Measurements from ENCODE around the gene ENKD1.

ENKD1 gene

DNA sequence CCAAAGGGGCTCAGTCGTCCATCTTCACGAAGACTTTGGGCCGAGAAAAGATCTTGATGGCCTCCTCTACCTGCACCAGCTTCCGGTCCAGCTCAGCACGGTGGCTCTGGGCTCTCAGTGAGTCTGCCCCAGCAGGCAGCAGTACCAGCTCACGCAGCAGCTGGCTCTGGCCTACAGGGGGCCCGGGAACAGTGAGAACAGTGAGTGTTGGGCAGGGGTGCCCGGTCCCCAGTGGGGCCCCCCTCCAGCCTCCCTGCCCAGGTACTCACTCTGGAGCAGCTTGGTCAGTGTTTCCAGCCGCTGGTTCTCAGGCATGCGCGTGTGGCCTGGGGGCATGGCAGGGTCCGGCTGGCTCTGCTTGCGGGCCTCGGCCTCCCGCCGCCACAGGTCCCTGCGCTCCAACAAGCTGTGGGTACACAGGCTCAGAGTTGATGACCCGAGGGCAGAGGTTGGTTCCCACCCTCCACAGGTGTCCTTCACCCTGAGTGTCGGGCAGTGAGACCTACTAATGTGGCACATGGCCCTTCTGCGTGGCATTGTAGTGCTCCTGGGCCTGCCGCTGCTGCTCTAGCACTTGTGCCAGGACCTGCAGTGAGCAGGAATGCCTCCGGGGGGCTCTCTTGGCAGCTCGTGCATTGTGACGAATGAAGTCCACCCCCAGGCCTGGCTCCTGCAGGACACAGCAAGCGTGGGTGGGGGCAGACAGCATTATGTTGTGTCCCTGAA, 3.2 kb downstream of the ENKD1 start:
- no peak overlapping the region for H3K9ac ChIP-seq (ENCODE audit: low read length)
- H3K27me3 ChIP-seq (ENCODE audit: insufficient read depth, low read length), result no peaks in the 10 kb centered on the region
- H3K27ac ChIP-seq (ENCODE audit: low read depth, low read length, poor library complexity, severe bottlenecking), result peak overlapping the region; percentile 18
- no peaks in the 10 kb centered on the region for H3K79me2 ChIP-seq (ENCODE audit: insufficient read depth, low read length)
- no peak overlapping the region for H3K4me2 ChIP-seq (ENCODE audit: low read length)
- H3K4me3 ChIP-seq (ENCODE audit: low read depth, low read length, poor library complexity, severe bottlenecking), result no peak overlapping the region
- H2AFZ ChIP-seq (ENCODE audit: low read length), result no peak overlapping the region
- peaks cover 16% of the 10 kb centered on the region; the same call in 1 of the 2 replicates for H3K36me3 ChIP-seq (ENCODE audit: insufficient read depth, low read length)
- TF ChIP-seq EZH2 (IDR thresholded peaks at IDR 0.05; ENCODE audit: borderline replicate concordance, low read length), result no peak
- TF ChIP-seq, protein P1, sequence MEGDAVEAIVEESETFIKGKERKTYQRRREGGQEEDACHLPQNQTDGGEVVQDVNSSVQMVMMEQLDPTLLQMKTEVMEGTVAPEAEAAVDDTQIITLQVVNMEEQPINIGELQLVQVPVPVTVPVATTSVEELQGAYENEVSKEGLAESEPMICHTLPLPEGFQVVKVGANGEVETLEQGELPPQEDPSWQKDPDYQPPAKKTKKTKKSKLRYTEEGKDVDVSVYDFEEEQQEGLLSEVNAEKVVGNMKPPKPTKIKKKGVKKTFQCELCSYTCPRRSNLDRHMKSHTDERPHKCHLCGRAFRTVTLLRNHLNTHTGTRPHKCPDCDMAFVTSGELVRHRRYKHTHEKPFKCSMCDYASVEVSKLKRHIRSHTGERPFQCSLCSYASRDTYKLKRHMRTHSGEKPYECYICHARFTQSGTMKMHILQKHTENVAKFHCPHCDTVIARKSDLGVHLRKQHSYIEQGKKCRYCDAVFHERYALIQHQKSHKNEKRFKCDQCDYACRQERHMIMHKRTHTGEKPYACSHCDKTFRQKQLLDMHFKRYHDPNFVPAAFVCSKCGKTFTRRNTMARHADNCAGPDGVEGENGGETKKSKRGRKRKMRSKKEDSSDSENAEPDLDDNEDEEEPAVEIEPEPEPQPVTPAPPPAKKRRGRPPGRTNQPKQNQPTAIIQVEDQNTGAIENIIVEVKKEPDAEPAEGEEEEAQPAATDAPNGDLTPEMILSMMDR (IDR thresholded peaks at IDR 0.05; ENCODE audit: low read length), result peak; percentile 53
- H3K4me1 ChIP-seq (ENCODE audit: insufficient read depth, low read length, severe bottlenecking), result peaks cover 47% of the 10 kb centered on the region
- H3K9me2 ChIP-seq (ENCODE audit: low read depth, low read length), result no peaks in the 10 kb centered on the region
- no peaks in the 10 kb centered on the region for H3F3A ChIP-seq (ENCODE audit: insufficient read depth, low read length)
- no peaks in the 10 kb centered on the region for H3K9me3 ChIP-seq (ENCODE audit: low read length)
- no peaks in the 10 kb centered on the region for H4K20me1 ChIP-seq (ENCODE audit: insufficient read depth, low read length)

DNA sequence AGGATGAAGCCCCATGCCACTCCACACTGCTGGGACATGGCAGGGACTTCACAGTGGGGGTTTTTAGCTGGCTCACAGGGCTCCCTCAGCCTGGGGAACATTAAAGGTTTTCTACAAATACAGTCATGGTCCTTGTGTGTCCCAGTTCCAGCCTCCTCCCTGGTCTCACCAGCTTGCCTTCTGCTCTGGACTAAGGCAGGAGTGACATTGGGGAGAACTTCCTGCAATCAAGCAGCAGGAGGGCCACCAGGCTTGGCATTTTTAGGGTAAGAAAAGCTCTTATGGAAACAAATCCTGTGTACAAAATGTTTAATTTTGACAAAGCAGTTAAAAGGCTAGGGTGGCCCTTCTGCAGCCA, 3.9 kb downstream of the ENKD1 start:
- no peaks in the 10 kb centered on the region for H3K79me2 ChIP-seq (ENCODE audit: insufficient read depth, low read length)
- peak overlapping the region; percentile 18 for H3K27ac ChIP-seq (ENCODE audit: low read depth, low read length, poor library complexity, severe bottlenecking)
- H3K4me1 ChIP-seq (ENCODE audit: insufficient read depth, low read length, severe bottlenecking), result peaks cover 41% of the 10 kb centered on the region
- H3K4me3 ChIP-seq (ENCODE audit: low read depth, low read length, poor library complexity, severe bottlenecking), result no peak overlapping the region
- no peak overlapping the region for H3K4me2 ChIP-seq (ENCODE audit: low read length)
- no peaks in the 10 kb centered on the region for H3K27me3 ChIP-seq (ENCODE audit: insufficient read depth, low read length)
- no peak overlapping the region for H2AFZ ChIP-seq (ENCODE audit: low read length)
- H3K9me2 ChIP-seq (ENCODE audit: low read depth, low read length), result no peaks in the 10 kb centered on the region
- no peaks in the 10 kb centered on the region for H3K9me3 ChIP-seq (ENCODE audit: low read length)
- TF ChIP-seq, protein P1 (IDR thresholded peaks at IDR 0.05; ENCODE audit: low read length), result no peak
- no peak for TF ChIP-seq EZH2 (IDR thresholded peaks at IDR 0.05; ENCODE audit: borderline replicate concordance, low read length)
- H3K9ac ChIP-seq (ENCODE audit: low read length), result no peak overlapping the region
- no peaks in the 10 kb centered on the region for H4K20me1 ChIP-seq (ENCODE audit: insufficient read depth, low read length)
- peaks cover 21% of the 10 kb centered on the region; the same call in 1 of the 2 replicates for H3K36me3 ChIP-seq (ENCODE audit: insufficient read depth, low read length)
- H3F3A ChIP-seq (ENCODE audit: insufficient read depth, low read length), result no peaks in the 10 kb centered on the region

DNA sequence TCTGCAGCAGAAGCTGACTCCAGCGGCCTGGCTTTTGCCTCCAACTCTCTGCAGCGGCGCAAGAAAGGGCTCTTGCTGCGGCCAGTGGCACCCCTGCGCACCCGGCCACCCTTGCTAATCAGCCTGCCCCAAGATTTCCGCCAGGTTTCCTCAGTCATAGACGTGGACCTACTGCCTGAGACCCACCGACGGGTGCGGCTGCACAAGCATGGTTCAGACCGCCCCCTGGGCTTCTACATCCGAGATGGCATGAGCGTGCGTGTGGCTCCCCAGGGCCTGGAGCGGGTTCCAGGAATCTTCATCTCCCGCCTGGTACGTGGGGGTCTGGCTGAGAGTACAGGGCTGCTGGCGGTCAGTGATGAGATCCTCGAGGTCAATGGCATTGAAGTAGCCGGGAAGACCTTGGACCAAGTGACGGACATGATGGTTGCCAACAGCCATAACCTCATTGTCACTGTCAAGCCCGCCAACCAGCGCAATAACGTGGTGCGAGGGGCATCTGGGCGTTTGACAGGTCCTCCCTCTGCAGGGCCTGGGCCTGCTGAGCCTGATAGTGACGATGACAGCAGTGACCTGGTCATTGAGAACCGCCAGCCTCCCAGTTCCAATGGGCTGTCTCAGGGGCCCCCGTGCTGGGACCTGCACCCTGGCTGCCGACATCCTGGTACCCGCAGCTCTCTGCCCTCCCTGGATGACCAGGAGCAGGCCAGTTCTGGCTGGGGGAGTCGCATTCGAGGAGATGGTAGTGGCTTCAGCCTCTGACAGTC, 4.5 kb downstream of the ENKD1 start:
- Histone ChIP-seq H3K79me2 (ENCODE audit: insufficient read depth, low read length) (no peaks in the 10 kb centered on the region), H4K20me1 (ENCODE audit: insufficient read depth, low read length) (no peaks in the 10 kb centered on the region), H3K36me3 (ENCODE audit: insufficient read depth, low read length) (peaks cover 27% of the 10 kb centered on the region; the same call in 1 of the 2 replicates), H3K27me3 (ENCODE audit: insufficient read depth, low read length) (no peaks in the 10 kb centered on the region), H3K4me2 (ENCODE audit: low read length) (peak overlapping the region; percentile 74; the same call in 1 of the 2 replicates), H3K27ac (ENCODE audit: low read depth, low read length, poor library complexity, severe bottlenecking) (no peak overlapping the region), H3K4me3 (ENCODE audit: low read depth, low read length, poor library complexity, severe bottlenecking) (peak overlapping the region; percentile 81), H3K9ac (ENCODE audit: low read length) (no peak overlapping the region; the same call in 1 of the 2 replicates), H3K4me1 (ENCODE audit: insufficient read depth, low read length, severe bottlenecking) (peaks cover 35% of the 10 kb centered on the region), H3K9me3 (ENCODE audit: low read length) (no peaks in the 10 kb centered on the region), H3F3A (ENCODE audit: insufficient read depth, low read length) (no peaks in the 10 kb centered on the region), H3K9me2 (ENCODE audit: low read depth, low read length) (no peaks in the 10 kb centered on the region), H2AFZ (ENCODE audit: low read length) (no peak overlapping the region)
- no peak for TF ChIP-seq EZH2 (IDR thresholded peaks at IDR 0.05; ENCODE audit: borderline replicate concordance, low read length)
- TF ChIP-seq, protein P1 (IDR thresholded peaks at IDR 0.05; ENCODE audit: low read length), result no peak
